Hematopoietic multipotent progenitor cell (in vitro differentiated cells): ENCODE measurements around the gene ANTXR1. TPM values are rescaled to one million over a fixed set of nuclear protein-coding genes. Genes with fewer than 3 reads are reported as not detected.

ENCODE experiments used
- DNase-seq, 3 donors: peaks; one replicate each; pipeline ENCODE4 v3.0.0-alpha.2; 2011 to 2015; ENCODE audit warnings: low read depth in 2 of 3, low spot score in 2 of 3
- total RNA-seq: library from RNA; depleted of rRNA; stranded (reverse); fragments of >200 nt; gene quantifications from one replicate; pipeline ENCODE4 v1.2.3, GENCODE V29; 2012

The ANTXR1 gene
- total RNA-seq, 1 donor = under 0.01 TPM

- DNase-seq = no peak
Observed at GRCh38 chr2:69201259-69201658, 188.3 kb downstream of the ANTXR1 start.

GRCh38 chr2:69202327-69202726, 189.3 kb downstream of the ANTXR1 start:
- DNase-seq = no peak

- DNase-seq = no peak
Observed at GRCh38 chr2:69203166-69203985, 190.4 kb downstream of the ANTXR1 start.

- DNase-seq = no peak
Observed at GRCh38 chr2:69204654-69205053, 191.7 kb downstream of the ANTXR1 start.

- DNase-seq = no peak
Observed at GRCh38 chr2:69205076-69205475, 192.1 kb downstream of the ANTXR1 start.

- DNase-seq = no peak
Observed at GRCh38 chr2:69205491-69205890, 192.5 kb downstream of the ANTXR1 start.

GRCh38 chr2:69208023-69208595, 195.1 kb downstream of the ANTXR1 start:
- DNase-seq = peak in 1 of 3 donors; percentile 18

- no peak for DNase-seq
Observed at GRCh38 chr2:69209482-69209881, 196.5 kb downstream of the ANTXR1 start.

GRCh38 chr2:69210385-69210784, 197.4 kb downstream of the ANTXR1 start:
- DNase-seq = no peak

- no peak for DNase-seq
Observed at GRCh38 chr2:69211048-69211447, 198.1 kb downstream of the ANTXR1 start.

GRCh38 chr2:69211686-69212085, 198.7 kb downstream of the ANTXR1 start:
- DNase-seq = no peak

GRCh38 chr2:69212238-69213028, 199.5 kb downstream of the ANTXR1 start:
- DNase-seq = no peak

- DNase-seq = no peak
Observed at GRCh38 chr2:69213201-69213600, 200.2 kb downstream of the ANTXR1 start.

GRCh38 chr2:69213782-69214181, 200.8 kb downstream of the ANTXR1 start:
- no peak for DNase-seq

- peak in 2 of 3 donors; percentile 29 to 74 for DNase-seq
Observed at GRCh38 chr2:69214898-69215297, 201.9 kb downstream of the ANTXR1 start.

GRCh38 chr2:69216535-69217332, 203.8 kb downstream of the ANTXR1 start:
- DNase-seq = peak in 1 of 3 donors; percentile 38

GRCh38 chr2:69217333-69218080, 204.5 kb downstream of the ANTXR1 start:
- no peak for DNase-seq

GRCh38 chr2:69221512-69221911, 208.5 kb downstream of the ANTXR1 start:
- no peak for DNase-seq

- DNase-seq = no peak
Observed at GRCh38 chr2:69221960-69222751, 209.2 kb downstream of the ANTXR1 start.
